RWPE1 (cell line): ENCODE results near the gene NPIPB4.
"Not testable (repeated sequence)": the region's sequence is repeated elsewhere in the genome, so short reads cannot be mapped to it uniquely, and the experiment has no call there.

Experiments used
- CTCF ChIA-PET: fragments of 350-600 bp; sonication (Branson Sonifier 250); formaldehyde crosslinking; extraction: SDS; loops from one replicate; lab custom pipeline; 2021; lab: Yijun Ruan, JAX
- POLR2A ChIA-PET: fragments of 400-600 bp; formaldehyde crosslinking; extraction: SDS; loops from one replicate; lab custom pipeline; 2020; ENCODE audit warnings: antibody characterized with exemption; ENCODE audit not compliant: low non-redundant PET; lab: Yijun Ruan, JAX
- DNase-seq: peaks from one replicate; pipeline ENCODE4 v3.0.0; 2012; ENCODE audit warnings: low spot score
- H3K27ac ChIP-seq: fragments of 450-650 bp; 2 replicates; pipeline ENCODE4 v1.5.1; 2017

NPIPB4 gene

DNA sequence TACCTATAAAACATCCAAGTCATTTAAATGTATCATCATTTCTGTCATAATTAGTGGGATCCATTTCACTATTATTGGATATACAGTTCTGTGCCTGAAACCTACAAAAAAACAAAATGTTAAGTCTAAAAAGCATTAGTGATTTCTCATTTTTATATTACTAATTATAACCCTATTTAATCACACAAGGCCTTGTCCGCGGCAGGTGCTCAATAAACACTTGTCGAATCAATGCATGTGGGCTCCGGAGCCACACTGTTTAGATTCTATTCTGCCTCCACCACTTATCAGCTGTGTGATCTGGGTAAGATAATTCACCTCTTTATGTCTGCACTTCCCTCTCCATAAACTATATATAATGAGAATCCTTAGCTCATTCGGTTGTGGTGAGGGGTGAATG is at the start of gene NPIPB4:
Gene NPIPB4 (minus strand): TSS at position 101 of the 400 bp plus-strand sequence. CDS start 378 bp downstream, outside the sequence.
- CTCF ChIA-PET: not testable (repeated sequence)

DNA sequence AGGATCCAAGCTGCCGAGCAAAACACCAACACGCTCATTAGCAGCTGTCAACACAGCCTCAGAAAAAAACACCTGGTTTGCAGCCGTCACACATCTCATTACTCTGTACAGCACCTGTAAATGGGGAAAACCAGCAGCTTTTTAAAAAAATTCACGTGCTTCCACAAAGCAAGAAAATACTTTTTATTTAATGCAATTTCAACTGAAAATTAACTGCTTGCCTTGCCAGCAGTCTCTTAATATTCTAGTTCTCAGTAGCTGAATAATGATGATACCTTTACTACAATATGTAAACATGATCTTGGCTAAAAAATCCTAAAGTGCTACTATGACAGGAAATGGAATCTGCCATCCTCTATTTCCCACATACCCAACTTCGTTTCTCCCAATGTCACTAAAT is 41.4 kb upstream of the NPIPB4 start:
- CTCF ChIA-PET, POLR2A ChIA-PET, DNase-seq, H3K27ac ChIP-seq: not testable (repeated sequence)

More for the DNA sequence above, at the start of gene NPIPB4:
- POLR2A ChIA-PET, DNase-seq, H3K27ac ChIP-seq: not testable (repeated sequence)

DNA sequence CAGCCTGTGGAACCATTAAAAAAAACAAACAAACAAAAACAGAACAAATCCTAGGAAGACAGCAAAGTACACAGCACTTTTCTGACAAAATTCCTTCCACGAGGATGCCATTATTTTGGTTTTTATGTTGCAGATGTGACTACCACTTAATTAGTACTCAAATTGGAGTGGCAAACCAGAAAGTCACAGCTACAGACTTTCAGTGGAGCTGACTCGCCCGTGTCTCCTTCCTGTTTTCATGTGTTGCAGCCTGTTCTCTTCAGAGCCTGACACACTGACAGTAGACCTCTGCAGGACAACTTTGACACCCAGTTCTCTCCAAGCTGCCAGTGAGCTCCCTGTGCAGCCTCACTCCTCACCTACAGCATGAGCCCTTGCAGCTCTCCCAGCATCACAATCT is 24.4 kb upstream of the NPIPB4 start:
- CTCF ChIA-PET, POLR2A ChIA-PET, H3K27ac ChIP-seq, DNase-seq: not testable (repeated sequence)

DNA sequence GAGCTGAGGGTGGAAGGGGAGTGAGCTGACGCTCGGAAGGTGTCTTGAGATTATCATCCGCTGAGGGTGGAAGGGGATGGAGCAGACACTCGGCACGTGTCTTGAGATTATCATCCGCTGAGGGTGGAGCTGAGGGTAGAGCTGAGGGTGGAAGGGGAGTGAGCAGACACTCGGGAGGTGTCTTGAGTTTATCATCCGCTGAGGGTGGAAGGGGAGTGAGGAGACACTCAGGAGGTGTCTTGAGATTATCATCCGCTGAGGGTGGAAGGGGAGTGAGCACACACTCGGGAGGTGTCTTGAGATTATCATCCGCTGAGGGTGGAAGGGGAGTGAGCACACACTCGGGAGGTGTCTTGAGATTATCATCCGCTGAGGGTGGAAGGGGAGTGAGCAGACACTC is 20.4 kb downstream of the NPIPB4 start:
- POLR2A ChIA-PET, CTCF ChIA-PET: not testable (repeated sequence)

DNA sequence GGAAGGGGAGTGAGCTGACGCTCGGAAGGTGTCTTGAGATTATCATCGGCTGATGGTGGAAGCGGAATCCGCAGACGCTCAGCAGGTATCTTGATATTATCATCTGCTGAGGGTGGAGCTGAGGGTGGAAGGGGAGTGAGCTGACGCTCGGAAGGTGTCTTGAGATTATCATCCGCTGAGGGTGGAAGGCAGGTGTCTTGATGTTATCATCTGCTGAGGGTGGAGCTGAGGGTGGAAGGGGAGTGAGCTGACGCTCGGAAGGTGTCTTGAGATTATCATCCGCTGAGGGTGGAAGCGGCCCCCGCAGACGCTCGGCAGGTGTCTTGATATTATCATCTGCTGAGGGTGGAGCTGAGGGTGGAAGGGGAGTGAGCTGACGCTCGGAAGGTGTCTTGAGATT is 21.2 kb downstream of the NPIPB4 start:
- H3K27ac ChIP-seq, DNase-seq, POLR2A ChIA-PET, CTCF ChIA-PET: not testable (repeated sequence)

More for the DNA sequence above, 20.4 kb downstream of the NPIPB4 start:
- not testable (repeated sequence) for H3K27ac ChIP-seq, DNase-seq

DNA sequence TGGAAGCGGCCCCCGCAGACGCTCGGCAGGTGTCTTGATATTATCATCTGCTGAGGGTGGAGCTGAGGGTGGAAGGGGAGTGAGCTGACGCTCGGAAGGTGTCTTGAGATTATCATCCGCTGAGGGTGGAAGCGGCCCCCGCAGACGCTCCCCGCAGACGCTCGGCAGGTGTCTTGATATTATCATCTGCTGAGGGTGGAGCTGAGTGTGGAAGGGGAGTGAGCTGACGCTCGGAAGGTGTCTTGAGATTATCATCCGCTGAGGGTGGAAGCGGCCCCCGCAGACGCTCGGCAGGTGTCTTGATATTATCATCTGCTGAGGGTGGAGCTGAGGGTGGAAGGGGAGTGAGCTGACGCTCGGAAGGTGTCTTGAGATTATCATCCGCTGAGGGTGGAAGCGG is 21.8 kb downstream of the NPIPB4 start:
- POLR2A ChIA-PET, DNase-seq, H3K27ac ChIP-seq, CTCF ChIA-PET: not testable (repeated sequence)

DNA sequence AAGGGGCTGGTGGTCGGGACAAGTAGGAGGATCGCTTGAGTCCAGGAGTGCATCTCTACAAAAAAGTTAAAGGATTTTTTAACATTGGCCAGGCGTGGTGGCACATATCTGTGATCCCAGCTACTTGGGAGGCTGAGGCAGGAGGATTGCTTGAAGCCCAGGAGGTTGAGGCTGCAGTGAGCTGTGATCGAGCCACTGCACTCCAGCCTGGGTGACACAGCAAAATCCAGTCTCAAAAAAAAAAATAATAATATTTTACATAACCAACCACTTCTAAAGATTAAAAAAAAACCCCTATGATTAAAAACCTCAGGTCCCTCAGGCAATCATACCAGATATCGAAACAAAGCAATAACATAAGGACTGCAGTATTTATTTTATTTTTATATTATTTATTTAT is 23.3 kb downstream of the NPIPB4 start:
- POLR2A ChIA-PET, CTCF ChIA-PET, DNase-seq, H3K27ac ChIP-seq: not testable (repeated sequence)

DNA sequence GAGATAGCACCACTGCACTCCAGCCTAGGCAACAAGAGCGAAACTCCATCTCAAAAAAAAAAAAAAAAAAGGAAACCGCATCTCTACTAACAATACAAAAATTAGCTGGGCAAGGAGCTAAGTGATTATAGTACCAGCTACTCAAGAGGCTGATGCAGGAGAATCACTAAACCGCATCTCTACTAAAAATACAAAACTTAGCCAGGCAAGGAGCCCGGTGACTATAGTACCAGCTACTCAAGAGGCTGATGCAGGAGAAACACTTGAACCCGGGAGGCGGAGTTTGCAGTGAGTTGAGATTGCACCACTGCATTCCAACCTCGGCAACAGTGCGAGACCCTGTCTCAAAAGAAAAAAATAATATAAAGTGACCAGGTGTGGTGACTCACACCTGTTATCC is 27.6 kb downstream of the NPIPB4 start:
- CTCF ChIA-PET, H3K27ac ChIP-seq, DNase-seq, POLR2A ChIA-PET: not testable (repeated sequence)

DNA sequence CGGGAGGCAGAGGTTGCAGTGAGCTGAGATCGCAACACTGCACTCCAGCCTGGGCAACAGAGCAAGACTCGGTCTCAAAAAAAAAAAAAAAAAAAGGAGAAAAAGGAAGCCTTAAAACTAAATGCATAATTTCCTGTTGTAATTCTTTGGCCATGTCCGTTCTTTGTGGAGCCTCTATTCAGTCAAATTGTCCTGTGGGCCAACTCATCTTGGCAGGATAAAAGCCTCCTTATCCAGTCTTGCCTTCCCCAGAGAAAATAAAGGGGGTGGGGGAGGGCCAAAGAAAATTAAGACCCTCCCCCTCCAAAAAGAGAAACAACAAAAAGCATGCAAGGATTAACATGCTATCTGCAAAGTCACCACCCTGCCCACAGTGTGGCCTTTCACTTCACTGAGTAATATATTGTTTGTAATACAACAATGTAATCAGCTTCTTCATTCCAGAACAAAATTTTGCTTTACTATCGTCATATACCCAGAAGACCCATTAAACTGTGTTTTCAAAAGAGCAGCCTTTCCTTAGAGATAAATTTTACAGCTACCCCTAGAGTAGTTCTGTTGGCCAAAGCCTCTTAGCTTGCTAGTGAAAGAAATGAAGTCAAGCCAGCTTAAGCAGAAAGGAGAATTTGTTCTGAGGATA is 31.4 kb downstream of the NPIPB4 start:
- H3K27ac ChIP-seq, POLR2A ChIA-PET, CTCF ChIA-PET, DNase-seq: not testable (repeated sequence)

DNA sequence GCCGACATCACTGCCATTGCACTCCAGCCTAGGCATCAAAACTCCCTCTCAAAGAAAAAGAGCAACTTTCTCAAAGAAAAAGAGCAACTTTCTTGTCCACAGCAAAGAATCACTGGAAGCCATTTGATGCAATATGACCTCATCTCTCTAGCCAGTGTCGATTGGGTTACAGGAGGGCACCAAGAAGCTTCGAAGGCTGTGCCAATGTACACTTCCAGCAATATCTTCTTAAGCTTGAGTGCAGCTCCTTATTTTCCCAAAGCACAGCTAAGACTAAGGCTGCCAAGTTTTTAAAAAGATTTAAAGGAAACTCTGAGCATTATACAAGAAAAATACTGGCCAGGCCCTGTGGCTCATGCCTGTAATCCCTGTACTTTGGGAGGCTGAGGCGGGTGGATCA is 32.0 kb downstream of the NPIPB4 start:
- CTCF ChIA-PET, DNase-seq, POLR2A ChIA-PET, H3K27ac ChIP-seq: not testable (repeated sequence)

DNA sequence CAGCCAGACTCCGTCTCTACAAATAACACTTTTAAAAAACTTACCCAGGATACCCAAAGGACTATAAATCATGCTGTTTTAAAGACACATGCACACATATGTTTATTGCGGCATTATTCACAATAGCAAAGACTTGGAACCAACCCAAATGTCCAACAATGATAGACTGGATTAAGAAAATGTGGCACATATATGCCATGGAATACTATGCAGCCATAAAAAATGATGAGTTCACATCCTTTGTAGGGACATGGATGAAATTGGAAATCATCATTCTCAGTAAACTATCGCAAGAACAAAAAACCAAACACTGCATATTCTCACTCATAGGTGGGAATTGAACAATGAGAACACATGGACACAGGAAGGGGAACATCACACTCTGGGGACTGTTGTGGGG is 34.3 kb downstream of the NPIPB4 start:
- H3K27ac ChIP-seq, DNase-seq, POLR2A ChIA-PET, CTCF ChIA-PET: not testable (repeated sequence)

DNA sequence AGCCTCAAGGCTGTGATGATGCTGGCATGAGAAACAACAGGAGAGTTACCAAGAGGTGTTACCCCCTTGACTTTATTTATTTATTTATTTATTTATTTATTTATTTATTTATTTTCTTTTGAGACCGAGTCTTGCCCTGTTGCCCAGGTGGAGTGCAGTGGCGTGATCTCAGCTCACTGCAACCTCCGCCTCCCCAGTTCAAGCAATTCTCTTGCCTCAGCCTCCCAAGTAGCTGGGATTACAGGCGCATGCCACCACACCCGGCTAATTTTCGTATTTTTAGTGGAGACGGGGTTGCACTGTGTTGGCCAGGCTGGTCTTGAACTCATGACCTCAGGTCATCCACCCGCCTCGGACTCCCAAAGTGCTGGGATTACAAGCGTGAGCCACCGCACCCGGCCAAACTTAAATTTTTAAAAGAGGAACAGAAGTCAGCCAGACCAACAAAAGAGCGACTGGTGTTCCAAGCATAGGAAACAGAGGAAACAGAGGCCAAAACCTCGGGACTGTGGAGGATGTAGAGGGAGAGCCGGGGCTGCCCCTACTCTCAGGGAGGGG is 36.6 kb downstream of the NPIPB4 start:
- CTCF ChIA-PET, POLR2A ChIA-PET, DNase-seq: not testable (repeated sequence)
- H3K27ac ChIP-seq: peak overlapping the region; percentile 69

DNA sequence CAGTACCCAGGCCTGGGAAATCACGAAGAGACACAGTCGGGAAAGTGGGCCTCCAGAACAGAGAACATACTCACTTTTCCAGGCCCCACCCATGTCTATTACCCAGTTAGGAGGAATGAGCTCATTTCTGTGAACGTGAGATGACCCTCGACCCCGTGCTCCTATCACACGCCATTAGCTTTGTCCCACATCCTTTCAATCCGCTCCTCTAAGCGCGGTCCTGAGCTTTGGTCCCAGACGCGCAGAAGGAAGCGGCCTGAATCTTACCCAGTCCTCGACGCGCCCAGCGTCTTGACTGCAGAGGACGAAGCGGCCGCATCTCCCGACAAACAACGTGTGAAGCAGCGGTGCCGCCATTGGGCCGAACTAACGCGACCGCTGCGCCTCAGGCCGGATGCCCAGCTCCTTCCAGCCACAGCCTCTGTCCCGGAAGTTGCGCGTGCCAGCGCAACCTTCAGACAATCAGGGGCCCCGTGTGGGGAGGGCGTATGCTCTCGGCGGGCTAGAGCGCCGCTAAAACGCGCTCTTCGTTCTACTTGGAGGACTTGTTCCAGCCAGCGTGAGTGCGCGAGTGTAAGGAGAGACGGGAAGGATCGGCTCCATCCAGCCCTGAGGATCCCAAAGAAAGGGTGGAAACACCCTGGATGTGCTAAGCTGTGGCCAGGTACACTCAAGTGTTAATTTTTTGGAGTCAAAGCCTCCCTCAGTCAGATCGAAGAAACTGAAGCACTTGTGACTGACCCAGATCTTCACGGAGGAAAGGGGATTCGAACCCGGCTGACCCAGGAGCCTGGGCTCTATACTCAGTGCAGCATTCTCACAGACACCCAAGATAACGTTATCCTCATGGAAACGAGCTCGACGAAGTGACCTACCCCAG is 37.3 kb downstream of the NPIPB4 start:
- POLR2A ChIA-PET: interaction anchor here (1.0 kb wide), 1 partner anchor 116 kb away, joined by 4 read pairs; no protein-coding TSS in a partner anchor

DNA sequence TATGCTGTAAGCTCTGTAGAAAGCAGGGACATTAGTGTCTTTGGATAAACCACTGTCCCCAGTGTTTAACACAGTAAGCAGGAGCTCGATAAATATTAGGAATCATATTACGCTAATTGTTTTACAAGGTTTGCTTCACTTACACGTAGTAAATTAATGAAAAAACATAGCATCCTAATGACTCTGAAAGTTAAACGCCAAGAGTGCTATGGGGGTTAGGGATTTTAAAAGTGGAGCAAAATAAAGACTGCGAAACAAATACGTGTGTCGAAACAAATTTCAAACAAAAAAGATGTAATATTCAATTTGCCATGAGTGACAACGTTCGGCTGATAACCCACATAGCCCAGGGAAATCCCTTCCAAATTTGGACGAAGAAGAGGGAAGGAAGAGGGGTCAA is 37.9 kb downstream of the NPIPB4 start:
- POLR2A ChIA-PET: interaction anchor here (1.0 kb wide), 1 partner anchor 117 kb away, joined by 4 read pairs; no protein-coding TSS in a partner anchor
- CTCF ChIA-PET, DNase-seq: not testable (repeated sequence)
- H3K27ac ChIP-seq: peak overlapping the region; percentile 69

More for the DNA sequence above, 37.3 kb downstream of the NPIPB4 start:
- DNase-seq: peak; percentile 9
- CTCF ChIA-PET: not testable (repeated sequence)
- H3K27ac ChIP-seq: peak overlapping the region; percentile 69

DNA sequence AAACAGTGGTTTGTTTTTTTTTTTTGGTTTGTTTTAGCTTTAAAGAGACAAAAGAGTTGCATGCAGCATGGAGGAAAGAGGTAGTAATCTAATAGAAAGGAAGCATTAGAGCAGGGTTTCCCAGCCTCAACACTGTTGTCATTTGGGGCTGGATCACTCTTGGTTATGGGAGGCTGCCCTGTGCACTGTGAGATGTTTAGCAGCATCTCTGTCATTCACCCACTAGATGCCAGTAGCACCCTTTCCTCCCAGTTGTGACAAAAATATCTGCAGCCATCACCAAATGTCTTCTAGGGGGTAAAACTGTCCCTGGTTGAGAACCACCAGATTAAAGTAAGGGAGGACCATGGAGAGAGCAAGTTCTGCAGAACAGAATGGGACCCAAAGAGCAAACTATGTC is 40.5 kb downstream of the NPIPB4 start:
- CTCF ChIA-PET, POLR2A ChIA-PET, DNase-seq, H3K27ac ChIP-seq: not testable (repeated sequence)

DNA sequence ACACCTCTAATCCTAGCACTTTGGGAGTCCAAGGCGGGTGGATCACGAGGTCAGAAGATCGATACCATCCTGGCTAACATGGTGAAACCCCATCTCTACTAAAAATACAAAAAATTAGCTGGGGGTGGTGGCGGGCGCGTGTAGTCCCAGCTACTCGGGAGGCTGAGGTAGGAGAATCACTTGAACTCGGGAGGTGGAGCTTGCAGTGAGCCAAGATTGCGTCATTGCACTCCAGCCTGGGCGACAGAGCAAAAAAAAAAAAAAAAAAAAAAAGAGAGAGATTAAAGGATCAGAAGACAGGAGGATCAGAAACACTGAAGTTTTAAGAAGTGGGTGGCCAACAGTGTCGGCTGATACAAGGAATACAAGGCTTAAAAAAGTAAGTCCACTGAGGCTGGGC is 41.9 kb downstream of the NPIPB4 start:
- DNase-seq, CTCF ChIA-PET, H3K27ac ChIP-seq, POLR2A ChIA-PET: not testable (repeated sequence)

DNA sequence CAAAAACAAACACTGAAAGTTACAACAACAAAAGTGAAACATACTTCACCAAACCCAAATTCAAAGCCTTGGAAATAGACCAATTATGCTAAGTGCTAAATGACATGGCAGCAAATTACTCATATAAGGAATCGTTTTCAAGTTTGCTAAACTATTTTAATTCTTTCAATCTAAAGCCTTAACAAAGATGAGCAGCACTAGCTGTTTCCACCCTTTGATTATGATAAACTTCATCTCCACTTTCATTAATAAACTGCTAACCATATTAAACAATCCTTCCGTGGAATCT is 55.2 kb downstream of the NPIPB4 start:
- CTCF ChIA-PET: interaction anchor here (0.6 kb wide), 1 partner anchor 28 kb away, joined by 3 read pairs; no protein-coding TSS in a partner anchor
- H3K27ac ChIP-seq, DNase-seq, POLR2A ChIA-PET: not testable (repeated sequence)
